Mesendoderm (in vitro differentiated cells): ENCODE results near the gene TFDP2. TPM values are rescaled to one million over a fixed set of nuclear protein-coding genes. Genes with fewer than 3 reads are reported as not detected.
A peak's percentile ranks its signal among the peaks of the same experiment; 100 is the strongest.

ENCODE experiments used
- DNase-seq: peaks from one replicate; pipeline ENCODE4 v3.0.0; 2013
- H2AK5ac ChIP-seq: 2 replicates; pipeline ENCODE4 v1.6.1; 2013; ENCODE audit warnings: low read length, inconsistent platforms
- H2BK120ac ChIP-seq: 2 replicates; pipeline ENCODE4 v1.6.1; 2013; ENCODE audit warnings: low read depth, mild to moderate bottlenecking, low read length, moderate library complexity, mixed read lengths
- H2BK15ac ChIP-seq: replicated peaks from 2 replicates; pipeline ENCODE4 v1.6.1; 2013; ENCODE audit warnings: low read depth, mild to moderate bottlenecking, moderate library complexity
- H2BK5ac ChIP-seq: 2 replicates; pipeline ENCODE4 v1.6.1; 2013; ENCODE audit warnings: low read length, inconsistent platforms
- H3K18ac ChIP-seq: 2 replicates; pipeline ENCODE4 v1.6.1; 2013; ENCODE audit warnings: mild to moderate bottlenecking, low read length, mixed read lengths
- H3K23ac ChIP-seq: one replicate; pipeline ENCODE4 v1.6.1; 2013; ENCODE audit warnings: low read length
- H3K27ac ChIP-seq: 2 replicates; pipeline ENCODE4 v1.5.1; 2013; ENCODE audit warnings: low read depth, mild to moderate bottlenecking, inconsistent platforms, low read length, moderate library complexity
- H3K27me3 ChIP-seq: 2 replicates; pipeline ENCODE4 v1.6.1; 2013; ENCODE audit warnings: low read length, control low read depth, mild to moderate bottlenecking, inconsistent platforms; ENCODE audit not compliant: insufficient read depth, poor library complexity
- H3K36me3 ChIP-seq: 2 replicates; pipeline ENCODE4 v1.6.1; 2013; ENCODE audit warnings: low read length, inconsistent platforms; ENCODE audit not compliant: control insufficient read depth, insufficient read depth
- H3K4ac ChIP-seq: one replicate; pipeline ENCODE4 v1.6.1; 2013; ENCODE audit warnings: low read depth, mild to moderate bottlenecking, low read length, moderate library complexity
- H3K4me1 ChIP-seq: 2 replicates; pipeline ENCODE4 v1.6.1; 2013; ENCODE audit warnings: low read depth, low read length, inconsistent platforms; ENCODE audit not compliant: control insufficient read depth
- H3K4me2 ChIP-seq: 2 replicates; pipeline ENCODE4 v1.6.1; 2013; ENCODE audit warnings: low read length
- H3K4me3 ChIP-seq: 2 replicates; pipeline ENCODE4 v1.5.1; 2013; ENCODE audit warnings: mild to moderate bottlenecking, low read length
- H3K56ac ChIP-seq: one replicate; pipeline ENCODE4 v1.6.1; 2013; ENCODE audit warnings: low read length
- H3K79me1 ChIP-seq: 2 replicates; pipeline ENCODE4 v1.6.1; 2013; ENCODE audit warnings: low read length, inconsistent platforms
- H3K79me2 ChIP-seq: 2 replicates; pipeline ENCODE4 v1.6.1; 2013; ENCODE audit warnings: mild to moderate bottlenecking, low read length; ENCODE audit not compliant: control insufficient read depth, insufficient read depth
- H3K9ac ChIP-seq: 2 replicates; pipeline ENCODE4 v1.6.1; 2013; ENCODE audit warnings: low read length, inconsistent platforms
- H4K5ac ChIP-seq: one replicate; pipeline ENCODE4 v1.6.1; 2013; ENCODE audit warnings: low read length
- H4K8ac ChIP-seq: one replicate; pipeline ENCODE4 v1.6.1; 2013; ENCODE audit warnings: low read depth, mild to moderate bottlenecking, control low read depth, low read length, moderate library complexity
- WGBS: extraction: QIAGEN DNeasy Blood & Tissue Kit; methylation state at CpG from one replicate; pipeline ENCODE4 v1.1.7; 2013; ENCODE audit warnings: low lambda C conversion rate, missing lambda C conversion rate; ENCODE audit not compliant: insufficient coverage; ENCODE audit errors: extremely low coverage; 5-methylcytosine and 5-hydroxymethylcytosine counted together
- polyA plus RNA-seq, 2 experiments: library from polyadenylated mRNA; stranded (reverse); fragments of 200-250 nt; gene quantifications; one replicate each; pipeline ENCODE4 v1.2.3, GENCODE V29; 2013

TFDP2 gene
- polyA plus RNA-seq (2013, experiment 1 of 2): 120 TPM
- 123 TPM for polyA plus RNA-seq (2013, experiment 2 of 2)

- H3K4me2 ChIP-seq: peak within 1 kb of the TSS; percentile 54
- no peaks in the 10 kb centered on the region for H3K79me1 ChIP-seq
- H3K4me3 ChIP-seq: peak within 1 kb of the TSS; percentile 45
- H3K27me3 ChIP-seq: no peaks in the 10 kb centered on the region
- peak within 1 kb of the TSS; percentile 56 for H4K8ac ChIP-seq
- no peak within 1 kb of the TSS for H2BK120ac ChIP-seq
- DNase-seq: peak; percentile 95
- H3K4ac ChIP-seq: no peak within 1 kb of the TSS
- H3K18ac ChIP-seq: no peak within 1 kb of the TSS
- no peaks in the 10 kb centered on the region for H3K4me1 ChIP-seq
- H2BK15ac ChIP-seq: no peak within 1 kb of the TSS
- H2AK5ac ChIP-seq: no peak within 1 kb of the TSS
- no peaks in the 10 kb centered on the region for H3K79me2 ChIP-seq
- H3K9ac ChIP-seq: peak within 1 kb of the TSS; percentile 65
- H3K56ac ChIP-seq: peak within 1 kb of the TSS; percentile 72
- H4K5ac ChIP-seq: no peak within 1 kb of the TSS
- WGBS: no CpG with 5 or more reads among the region's 83 CpGs
- no peak within 1 kb of the TSS for H3K23ac ChIP-seq
- no peaks in the 10 kb centered on the region for H3K36me3 ChIP-seq
- H3K27ac ChIP-seq: peak within 1 kb of the TSS; percentile 55
- no peak within 1 kb of the TSS for H2BK5ac ChIP-seq
Observed at GRCh38 chr3:142148792-142149672, at the start of gene TFDP2. Gene TFDP2 (minus strand): TSS chr3:142149544. CDS start chr3:142101749, 47,795 bp downstream.

GRCh38 chr3:142188846-142189245 lies 39.5 kb upstream of the TFDP2 start:
- Histone ChIP-seq H3K79me2 (no peaks in the 10 kb centered on the region), H2AK5ac (no peak overlapping the region), H3K4ac (no peak overlapping the region), H2BK5ac (no peak overlapping the region), H3K4me3 (no peak overlapping the region), H3K23ac (no peak overlapping the region), H3K27me3 (no peaks in the 10 kb centered on the region), H3K27ac (no peak overlapping the region), H3K36me3 (no peaks in the 10 kb centered on the region), H2BK120ac (no peak overlapping the region), H2BK15ac (no peak overlapping the region), H4K5ac (no peak overlapping the region), H3K9ac (no peak overlapping the region), H4K8ac (no peak overlapping the region), H3K56ac (no peak overlapping the region), H3K18ac (no peak overlapping the region), H3K79me1 (no peaks in the 10 kb centered on the region), H3K4me2 (no peak overlapping the region), H3K4me1 (no peaks in the 10 kb centered on the region)
- DNase-seq: no peak

GRCh38 chr3:142180761-142181362 lies 31.5 kb upstream of the TFDP2 start:
- 100% methylated on average over 1 of the region's 6 CpGs for WGBS
- H3K18ac ChIP-seq: no peak overlapping the region

GRCh38 chr3:142175478-142175877 lies 26.1 kb upstream of the TFDP2 start:
- Histone ChIP-seq H3K9ac (no peak overlapping the region), H3K36me3 (peaks cover 1% of the 10 kb centered on the region), H3K4me1 (no peaks in the 10 kb centered on the region), H2BK120ac (no peak overlapping the region), H3K18ac (no peak overlapping the region), H2AK5ac (no peak overlapping the region), H3K23ac (no peak overlapping the region), H3K4me2 (no peak overlapping the region), H4K5ac (no peak overlapping the region), H3K56ac (no peak overlapping the region), H3K27me3 (no peaks in the 10 kb centered on the region), H3K27ac (no peak overlapping the region), H2BK5ac (no peak overlapping the region), H4K8ac (no peak overlapping the region), H3K4me3 (no peak overlapping the region), H2BK15ac (no peak overlapping the region), H3K79me1 (no peaks in the 10 kb centered on the region), H3K79me2 (no peaks in the 10 kb centered on the region), H3K4ac (no peak overlapping the region)
- WGBS: no CpG with 5 or more reads among the region's 1 CpG
- no peak for DNase-seq

More at GRCh38 chr3:142180761-142181362, 31.5 kb upstream of the TFDP2 start:
- H2BK5ac ChIP-seq: no peak overlapping the region
- peak; percentile 59 for DNase-seq
- no peak overlapping the region for H3K27ac ChIP-seq
- no peak overlapping the region for H4K8ac ChIP-seq
- H2BK15ac ChIP-seq: no peak overlapping the region
- H3K23ac ChIP-seq: no peak overlapping the region
- no peak overlapping the region for H3K4ac ChIP-seq
- no peaks in the 10 kb centered on the region for H3K27me3 ChIP-seq
- no peak overlapping the region for H4K5ac ChIP-seq
- peaks cover 1% of the 10 kb centered on the region for H3K36me3 ChIP-seq
- no peaks in the 10 kb centered on the region for H3K79me1 ChIP-seq
- H2AK5ac ChIP-seq: no peak overlapping the region
- no peak overlapping the region for H3K9ac ChIP-seq
- H2BK120ac ChIP-seq: no peak overlapping the region
- H3K56ac ChIP-seq: no peak overlapping the region
- no peaks in the 10 kb centered on the region for H3K79me2 ChIP-seq
- no peaks in the 10 kb centered on the region for H3K4me1 ChIP-seq
- no peak overlapping the region for H3K4me3 ChIP-seq
- no peak overlapping the region for H3K4me2 ChIP-seq

- H3K4me3 ChIP-seq: no peak overlapping the region
- H4K5ac ChIP-seq: no peak overlapping the region
- H3K23ac ChIP-seq: no peak overlapping the region
- H3K56ac ChIP-seq: no peak overlapping the region
- no peak overlapping the region for H2AK5ac ChIP-seq
- H3K4ac ChIP-seq: no peak overlapping the region
- H3K36me3 ChIP-seq: peaks cover 1% of the 10 kb centered on the region
- no peak overlapping the region for H2BK120ac ChIP-seq
- no peak overlapping the region for H4K8ac ChIP-seq
- no peak overlapping the region for H3K4me2 ChIP-seq
- no peaks in the 10 kb centered on the region for H3K79me1 ChIP-seq
- WGBS: no CpG with 5 or more reads among the region's 2 CpGs
- no peak overlapping the region for H3K9ac ChIP-seq
- H2BK5ac ChIP-seq: no peak overlapping the region
- H3K79me2 ChIP-seq: no peaks in the 10 kb centered on the region
- H2BK15ac ChIP-seq: no peak overlapping the region
- DNase-seq: no peak
- no peaks in the 10 kb centered on the region for H3K27me3 ChIP-seq
- H3K4me1 ChIP-seq: no peaks in the 10 kb centered on the region
- H3K27ac ChIP-seq: no peak overlapping the region
- no peak overlapping the region for H3K18ac ChIP-seq
Observed at GRCh38 chr3:142174559-142174958, 25.2 kb upstream of the TFDP2 start.
